ENCODE data around the gene OPHN1.
"Not testable (repeated sequence)": the region's sequence is repeated elsewhere in the genome, so short reads cannot be mapped to it uniquely, and the experiment has no call there.

Gene OPHN1

GRCh38 chrX:68419975-68420374 is 13.3 kb downstream of the OPHN1 start:
- Histone ChIP-seq H3K27me3 (ENCODE audit: control insufficient read depth, insufficient read depth, low read length) (no peaks in the 10 kb centered on the region), H3K9ac (ENCODE audit: low read length) (no peak overlapping the region), H3K36me3 (ENCODE audit: control insufficient read depth, insufficient read depth, low read length) (no peaks in the 10 kb centered on the region), H3K4me1 (ENCODE audit: control insufficient read depth, insufficient read depth, low read length) (peaks cover 4% of the 10 kb centered on the region), H3K4me3 (ENCODE audit: low read length) (no peak overlapping the region), H3K9me3 (ENCODE audit: control insufficient read depth, low read length) (no peaks in the 10 kb centered on the region)

GRCh38 chrX:68417651-68418050 is 15.6 kb downstream of the OPHN1 start:
- H3K9me3 ChIP-seq (ENCODE audit: control insufficient read depth, low read length), result no peaks in the 10 kb centered on the region
- no peak overlapping the region for H3K9ac ChIP-seq (ENCODE audit: low read length)
- no peak overlapping the region for H3K4me3 ChIP-seq (ENCODE audit: low read length)
- H3K27me3 ChIP-seq (ENCODE audit: control insufficient read depth, insufficient read depth, low read length), result no peaks in the 10 kb centered on the region
- peaks cover 4% of the 10 kb centered on the region for H3K4me1 ChIP-seq (ENCODE audit: control insufficient read depth, insufficient read depth, low read length)
- H3K36me3 ChIP-seq (ENCODE audit: control insufficient read depth, insufficient read depth, low read length), result no peaks in the 10 kb centered on the region

- H3K9me3 ChIP-seq (ENCODE audit: control insufficient read depth, low read length), result no peaks in the 10 kb centered on the region
- peaks cover 4% of the 10 kb centered on the region for H3K4me1 ChIP-seq (ENCODE audit: control insufficient read depth, insufficient read depth, low read length)
- no peaks in the 10 kb centered on the region for H3K27me3 ChIP-seq (ENCODE audit: control insufficient read depth, insufficient read depth, low read length)
- H3K9ac ChIP-seq (ENCODE audit: low read length), result no peak overlapping the region
- no peak overlapping the region for H3K4me3 ChIP-seq (ENCODE audit: low read length)
- no peaks in the 10 kb centered on the region for H3K36me3 ChIP-seq (ENCODE audit: control insufficient read depth, insufficient read depth, low read length)
These were observed 16.7 kb downstream of the OPHN1 start for GRCh38 chrX:68416592-68416991.

GRCh38 chrX:68415316-68415715 is 18.0 kb downstream of the OPHN1 start:
- Histone ChIP-seq H3K4me1 (ENCODE audit: control insufficient read depth, insufficient read depth, low read length) (peaks cover 4% of the 10 kb centered on the region), H3K27me3 (ENCODE audit: control insufficient read depth, insufficient read depth, low read length) (no peaks in the 10 kb centered on the region)

GRCh38 chrX:68413254-68413653 is 20.0 kb downstream of the OPHN1 start:
- Histone ChIP-seq H3K4me1 (ENCODE audit: control insufficient read depth, insufficient read depth, low read length) (peaks cover 4% of the 10 kb centered on the region), H3K9ac (ENCODE audit: low read length) (no peak overlapping the region), H3K9me3 (ENCODE audit: control insufficient read depth, low read length) (no peaks in the 10 kb centered on the region), H3K36me3 (ENCODE audit: control insufficient read depth, insufficient read depth, low read length) (no peaks in the 10 kb centered on the region), H3K4me3 (ENCODE audit: low read length) (no peak overlapping the region), H3K27me3 (ENCODE audit: control insufficient read depth, insufficient read depth, low read length) (no peaks in the 10 kb centered on the region)

More at GRCh38 chrX:68415316-68415715, 18.0 kb downstream of the OPHN1 start:
- Histone ChIP-seq H3K9ac (ENCODE audit: low read length) (no peak overlapping the region), H3K36me3 (ENCODE audit: control insufficient read depth, insufficient read depth, low read length) (no peaks in the 10 kb centered on the region), H3K4me3 (ENCODE audit: low read length) (no peak overlapping the region), H3K9me3 (ENCODE audit: control insufficient read depth, low read length) (no peaks in the 10 kb centered on the region)

GRCh38 chrX:68411729-68412128 is 21.6 kb downstream of the OPHN1 start:
- Histone ChIP-seq H3K4me1 (ENCODE audit: control insufficient read depth, insufficient read depth, low read length) (peaks cover 3% of the 10 kb centered on the region), H3K9me3 (ENCODE audit: control insufficient read depth, low read length) (no peaks in the 10 kb centered on the region), H3K36me3 (ENCODE audit: control insufficient read depth, insufficient read depth, low read length) (no peaks in the 10 kb centered on the region), H3K4me3 (ENCODE audit: low read length) (no peak overlapping the region), H3K9ac (ENCODE audit: low read length) (no peak overlapping the region), H3K27me3 (ENCODE audit: control insufficient read depth, insufficient read depth, low read length) (no peaks in the 10 kb centered on the region)

GRCh38 chrX:68409194-68409593 is 24.1 kb downstream of the OPHN1 start:
- Histone ChIP-seq H3K36me3 (ENCODE audit: control insufficient read depth, insufficient read depth, low read length) (no peaks in the 10 kb centered on the region), H3K27me3 (ENCODE audit: control insufficient read depth, insufficient read depth, low read length) (no peaks in the 10 kb centered on the region), H3K4me3 (ENCODE audit: low read length) (no peak overlapping the region), H3K4me1 (ENCODE audit: control insufficient read depth, insufficient read depth, low read length) (no peaks in the 10 kb centered on the region), H3K9me3 (ENCODE audit: control insufficient read depth, low read length) (no peaks in the 10 kb centered on the region), H3K9ac (ENCODE audit: low read length) (no peak overlapping the region)

GRCh38 chrX:68403522-68403921 is 29.8 kb downstream of the OPHN1 start:
- H3K9me3 ChIP-seq (ENCODE audit: control insufficient read depth, low read length), result no peaks in the 10 kb centered on the region
- H3K36me3 ChIP-seq (ENCODE audit: control insufficient read depth, insufficient read depth, low read length), result no peaks in the 10 kb centered on the region
- no peak overlapping the region for H3K4me3 ChIP-seq (ENCODE audit: low read length)
- H3K9ac ChIP-seq (ENCODE audit: low read length), result no peak overlapping the region
- no peaks in the 10 kb centered on the region for H3K4me1 ChIP-seq (ENCODE audit: control insufficient read depth, insufficient read depth, low read length)
- no peaks in the 10 kb centered on the region for H3K27me3 ChIP-seq (ENCODE audit: control insufficient read depth, insufficient read depth, low read length)

GRCh38 chrX:68403038-68403437 is 30.3 kb downstream of the OPHN1 start:
- H3K27me3 ChIP-seq (ENCODE audit: control insufficient read depth, insufficient read depth, low read length), result no peaks in the 10 kb centered on the region
- no peaks in the 10 kb centered on the region for H3K9me3 ChIP-seq (ENCODE audit: control insufficient read depth, low read length)
- H3K4me3 ChIP-seq (ENCODE audit: low read length), result no peak overlapping the region
- H3K36me3 ChIP-seq (ENCODE audit: control insufficient read depth, insufficient read depth, low read length), result no peaks in the 10 kb centered on the region
- no peak overlapping the region for H3K9ac ChIP-seq (ENCODE audit: low read length)
- H3K4me1 ChIP-seq (ENCODE audit: control insufficient read depth, insufficient read depth, low read length), result no peaks in the 10 kb centered on the region

GRCh38 chrX:68402094-68402493 is 31.2 kb downstream of the OPHN1 start:
- Histone ChIP-seq H3K9ac (ENCODE audit: low read length) (no peak overlapping the region), H3K4me1 (ENCODE audit: control insufficient read depth, insufficient read depth, low read length) (no peaks in the 10 kb centered on the region), H3K27me3 (ENCODE audit: control insufficient read depth, insufficient read depth, low read length) (no peaks in the 10 kb centered on the region), H3K4me3 (ENCODE audit: low read length) (no peak overlapping the region), H3K9me3 (ENCODE audit: control insufficient read depth, low read length) (no peaks in the 10 kb centered on the region), H3K36me3 (ENCODE audit: control insufficient read depth, insufficient read depth, low read length) (no peaks in the 10 kb centered on the region)

GRCh38 chrX:68398291-68398690 is 35.0 kb downstream of the OPHN1 start:
- H3K9ac ChIP-seq (ENCODE audit: low read length), result no peak overlapping the region
- no peaks in the 10 kb centered on the region for H3K9me3 ChIP-seq (ENCODE audit: control insufficient read depth, low read length)
- no peak overlapping the region for H3K4me3 ChIP-seq (ENCODE audit: low read length)
- H3K4me1 ChIP-seq (ENCODE audit: control insufficient read depth, insufficient read depth, low read length), result no peaks in the 10 kb centered on the region
- no peaks in the 10 kb centered on the region for H3K27me3 ChIP-seq (ENCODE audit: control insufficient read depth, insufficient read depth, low read length)
- H3K36me3 ChIP-seq (ENCODE audit: control insufficient read depth, insufficient read depth, low read length), result no peaks in the 10 kb centered on the region

- no peak overlapping the region for H3K9ac ChIP-seq (ENCODE audit: low read length)
- no peaks in the 10 kb centered on the region for H3K27me3 ChIP-seq (ENCODE audit: control insufficient read depth, insufficient read depth, low read length)
- no peak overlapping the region for H3K4me3 ChIP-seq (ENCODE audit: low read length)
- H3K4me1 ChIP-seq (ENCODE audit: control insufficient read depth, insufficient read depth, low read length), result no peaks in the 10 kb centered on the region
- no peaks in the 10 kb centered on the region for H3K9me3 ChIP-seq (ENCODE audit: control insufficient read depth, low read length)
- no peaks in the 10 kb centered on the region for H3K36me3 ChIP-seq (ENCODE audit: control insufficient read depth, insufficient read depth, low read length)
These were observed 36.3 kb downstream of the OPHN1 start for GRCh38 chrX:68396953-68397352.

- H3K36me3 ChIP-seq (ENCODE audit: control insufficient read depth, insufficient read depth, low read length); H3K9me3 ChIP-seq (ENCODE audit: control insufficient read depth, low read length); H3K4me3 ChIP-seq (ENCODE audit: low read length); H3K9ac ChIP-seq (ENCODE audit: low read length); H3K4me1 ChIP-seq (ENCODE audit: control insufficient read depth, insufficient read depth, low read length); H3K27me3 ChIP-seq (ENCODE audit: control insufficient read depth, insufficient read depth, low read length): not testable (repeated sequence)
These were observed 43.8 kb downstream of the OPHN1 start for GRCh38 chrX:68389419-68389960.

All from mucosa of stomach (tissue), 1 donor.